PC-3 (cell line): Measurements from ENCODE around the gene RBKS. TPM values are rescaled to one million over a fixed set of nuclear protein-coding genes. Genes with fewer than 3 reads are reported as not detected.

Source experiments
- ATAC-seq: fragments of 200-7000 bp; cut with Tn5 transposase; 2 replicates; pipeline ENCODE4 v1.9.1; 2020; ENCODE audit warnings: mild to moderate bottlenecking, moderate library complexity
- BruUV-seq: library from RNA; stranded (reverse); fragments of 400-500 nt; replicated peaks from 2 replicates; lab custom pipeline; 2021; lab: Mats Ljungman, UMichigan
- CTCF ChIA-PET: fragments of 300-600 bp; sonication (Branson Sonifier 250); formaldehyde crosslinking; loops from one replicate; lab custom pipeline; 2022; ENCODE audit warnings: antibody characterized with exemption; lab: Charles Lee
- POLR2A ChIA-PET: fragments of 300-600 bp; sonication (Branson Sonifier 250); formaldehyde crosslinking; loops from one replicate; lab custom pipeline; 2022; ENCODE audit warnings: antibody characterized with exemption; ENCODE audit not compliant: unreplicated experiment; lab: Charles Lee
- DNase-seq: peaks from one replicate; pipeline ENCODE4 v3.0.0-alpha.2; 2015
- H2AFZ ChIP-seq: fragments of 300-600 bp; sonication (generic); 2 replicates; pipeline ENCODE4 v1.6.0; 2016; ENCODE audit warnings: antibody characterized with exemption, low read length
- H3F3A ChIP-seq: fragments of 300-600 bp; sonication (generic); one replicate; pipeline ENCODE4 v1.6.0; 2017; ENCODE audit warnings: antibody characterized with exemption, low read length, control low read depth, mild to moderate bottlenecking; ENCODE audit not compliant: unreplicated experiment
- H3K27ac ChIP-seq: fragments of 300-600 bp; sonication (generic); 2 replicates; pipeline ENCODE4 v1.5.1; 2016; ENCODE audit warnings: mild to moderate bottlenecking, low read length
- H3K27me3 ChIP-seq: fragments of 300-600 bp; sonication (generic); 2 replicates; pipeline ENCODE4 v1.6.1; 2016; ENCODE audit warnings: low read length, mixed read lengths
- H3K36me3 ChIP-seq: fragments of 300-600 bp; sonication (generic); 2 replicates; pipeline ENCODE4 v1.6.1; 2016; ENCODE audit warnings: low read depth, mixed run types, low read length, mixed read lengths
- H3K4me1 ChIP-seq: fragments of 300-600 bp; sonication (generic); 2 replicates; pipeline ENCODE4 v1.5.1; 2016; ENCODE audit warnings: low read length; ENCODE audit not compliant: insufficient read depth
- H3K4me2 ChIP-seq: fragments of 300-600 bp; sonication (generic); 2 replicates; pipeline ENCODE4 v1.6.0; 2016; ENCODE audit warnings: low read length
- H3K4me3 ChIP-seq: fragments of 300-600 bp; sonication (generic); 2 replicates; pipeline ENCODE4 v1.5.1; 2016; ENCODE audit warnings: mild to moderate bottlenecking, low read length, mixed read lengths
- H3K79me2 ChIP-seq: fragments of 300-600 bp; sonication (generic); 2 replicates; pipeline ENCODE4 v1.6.1; 2017; ENCODE audit warnings: low read length, mixed read lengths
- H3K9ac ChIP-seq: fragments of 300-600 bp; sonication (generic); 2 replicates; pipeline ENCODE4 v1.6.0; 2016; ENCODE audit warnings: mild to moderate bottlenecking, low read length
- H3K9me2 ChIP-seq: fragments of 300-600 bp; sonication (generic); replicated peaks from 2 replicates; pipeline ENCODE4 v1.6.1; 2016; ENCODE audit warnings: mixed run types, low read length, mixed read lengths
- H3K9me3 ChIP-seq: fragments of 300-600 bp; sonication (generic); 2 replicates; pipeline ENCODE4 v1.6.1; 2016; ENCODE audit warnings: low read length, mixed read lengths
- H4K20me1 ChIP-seq: fragments of 300-600 bp; sonication (generic); 2 replicates; pipeline ENCODE4 v1.6.1; 2016; ENCODE audit warnings: low read length, mixed read lengths
- EZH2 ChIP-seq: fragments of 300-600 bp; sonication (generic); IDR thresholded peaks from one replicate; pipeline ENCODE4 v1.6.1; 2017; ENCODE audit warnings: antibody characterized with exemption, mild to moderate bottlenecking, low read length; ENCODE audit not compliant: unreplicated experiment
- EZH2phosphoT487 ChIP-seq: fragments of 300-600 bp; sonication (generic); IDR thresholded peaks from 2 replicates; pipeline ENCODE4 v1.6.1; 2018; ENCODE audit warnings: mild to moderate bottlenecking, antibody characterized with exemption, low read length, borderline replicate concordance
- intact Hi-C: fragments of 100-400 bp; cut with micrococcal nuclease; formaldehyde crosslinking; loops from 2 replicates; pipeline ENCODE4 v1.9.0; 2023
- total RNA-seq: library from RNA; depleted of rRNA; stranded (reverse); fragments of >200 nt; gene quantifications from 2 replicates; pipeline ENCODE4 v1.2.3, GENCODE V29; 2014
- TF ChIP-seq, protein P1 (sequence below): fragments of 300-600 bp; sonication (generic); conservative IDR thresholded peaks from 2 replicates; pipeline ENCODE4 v1.5.1; 2017; ENCODE audit warnings: antibody characterized with exemption, low read depth, mild to moderate bottlenecking, low read length

Gene RBKS
- total RNA-seq, 1 experiment from 2014 or later: 1.8 TPM

DNA sequence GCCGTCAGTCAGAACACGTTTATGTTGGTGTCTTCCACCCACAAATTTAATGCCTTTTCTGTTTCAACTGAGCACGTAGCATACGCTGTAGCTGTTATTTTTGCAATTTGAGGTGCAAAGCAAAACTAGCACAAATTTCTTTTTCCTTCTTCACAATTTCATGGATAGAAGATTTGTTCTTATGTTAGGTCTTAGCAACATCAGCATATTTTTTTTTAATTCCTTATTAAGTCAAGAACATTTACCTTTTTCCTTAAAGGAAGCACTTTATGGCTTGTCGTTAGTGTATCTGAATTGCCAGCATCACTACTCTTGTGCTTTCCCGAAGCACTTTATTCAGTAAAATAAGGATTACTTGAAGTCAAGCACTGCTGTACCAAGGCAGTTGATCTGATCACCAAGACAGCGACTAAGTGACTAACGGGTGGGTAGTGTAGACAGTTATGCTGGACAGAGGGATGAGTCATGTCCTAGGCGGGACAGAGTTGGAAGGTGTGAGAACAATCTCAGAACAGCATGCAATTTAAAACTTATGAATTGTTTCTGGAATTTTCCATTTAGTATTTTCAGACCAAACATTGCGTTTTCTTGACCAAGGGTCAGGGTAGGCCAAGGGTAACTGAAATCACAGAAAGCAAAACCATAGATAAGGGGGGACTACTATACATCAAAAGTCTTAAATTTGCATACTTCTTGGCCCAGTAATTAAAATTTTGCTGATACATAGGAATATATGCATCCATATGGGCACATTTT lies 13.6 kb upstream of the RBKS start:
- Histone ChIP-seq H3K79me2 (no peaks in the 10 kb centered on the region), H4K20me1 (no peaks in the 10 kb centered on the region), H3K27me3 (no peaks in the 10 kb centered on the region), H3K27ac (no peak overlapping the region), H3K4me2 (no peak overlapping the region), H3K9ac (no peak overlapping the region), H3F3A (no peaks in the 10 kb centered on the region), H3K4me3 (no peak overlapping the region), H3K9me2 (no peaks in the 10 kb centered on the region), H3K9me3 (no peaks in the 10 kb centered on the region), H3K36me3 (no peaks in the 10 kb centered on the region; the same call in 1 of the 2 replicates), H3K4me1 (peaks cover 15% of the 10 kb centered on the region), H2AFZ (no peak overlapping the region)
- TF ChIP-seq EZH2phosphoT487 (no peak), EZH2 (no peak)
- TF ChIP-seq, protein P1, sequence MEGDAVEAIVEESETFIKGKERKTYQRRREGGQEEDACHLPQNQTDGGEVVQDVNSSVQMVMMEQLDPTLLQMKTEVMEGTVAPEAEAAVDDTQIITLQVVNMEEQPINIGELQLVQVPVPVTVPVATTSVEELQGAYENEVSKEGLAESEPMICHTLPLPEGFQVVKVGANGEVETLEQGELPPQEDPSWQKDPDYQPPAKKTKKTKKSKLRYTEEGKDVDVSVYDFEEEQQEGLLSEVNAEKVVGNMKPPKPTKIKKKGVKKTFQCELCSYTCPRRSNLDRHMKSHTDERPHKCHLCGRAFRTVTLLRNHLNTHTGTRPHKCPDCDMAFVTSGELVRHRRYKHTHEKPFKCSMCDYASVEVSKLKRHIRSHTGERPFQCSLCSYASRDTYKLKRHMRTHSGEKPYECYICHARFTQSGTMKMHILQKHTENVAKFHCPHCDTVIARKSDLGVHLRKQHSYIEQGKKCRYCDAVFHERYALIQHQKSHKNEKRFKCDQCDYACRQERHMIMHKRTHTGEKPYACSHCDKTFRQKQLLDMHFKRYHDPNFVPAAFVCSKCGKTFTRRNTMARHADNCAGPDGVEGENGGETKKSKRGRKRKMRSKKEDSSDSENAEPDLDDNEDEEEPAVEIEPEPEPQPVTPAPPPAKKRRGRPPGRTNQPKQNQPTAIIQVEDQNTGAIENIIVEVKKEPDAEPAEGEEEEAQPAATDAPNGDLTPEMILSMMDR: no peak
- ChIA-PET POLR2A (no interaction called here), CTCF (no interaction called here)
- DNase-seq (peak; percentile 34), ATAC-seq (peak; percentile 73)
- intact Hi-C loops: no loop called here
- no TSS peak for BruUV-seq

DNA sequence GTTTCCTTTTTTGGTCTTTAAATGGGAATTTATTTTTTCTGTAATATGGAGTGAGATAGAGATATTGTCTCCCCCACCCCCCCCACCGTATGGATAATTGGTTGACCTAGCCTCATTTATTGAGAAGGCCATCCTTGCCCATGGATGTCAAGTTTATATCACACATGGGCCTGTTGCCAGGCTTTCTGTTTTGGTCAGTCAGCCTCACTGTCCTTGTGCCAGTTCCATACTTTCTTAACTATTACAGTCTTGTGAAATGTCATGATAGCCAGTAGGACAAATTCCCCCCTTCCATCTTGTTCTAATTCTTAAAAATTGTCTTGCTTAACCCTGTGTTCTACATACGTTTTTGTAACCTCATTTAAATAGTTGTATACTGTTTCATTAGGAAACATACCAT lies 12.8 kb upstream of the RBKS start:
- TF ChIP-seq, protein P1: no peak
- TF ChIP-seq EZH2phosphoT487 (no peak), EZH2 (no peak)
- ChIA-PET CTCF (no interaction called here), POLR2A (no interaction called here)
- Histone ChIP-seq H3K9ac (no peak overlapping the region), H3K4me1 (peaks cover 15% of the 10 kb centered on the region), H3K27me3 (no peaks in the 10 kb centered on the region), H3F3A (no peaks in the 10 kb centered on the region), H3K9me3 (no peaks in the 10 kb centered on the region), H3K4me2 (no peak overlapping the region), H3K9me2 (no peaks in the 10 kb centered on the region), H3K27ac (no peak overlapping the region), H4K20me1 (no peaks in the 10 kb centered on the region), H2AFZ (no peak overlapping the region), H3K36me3 (peaks cover 8% of the 10 kb centered on the region), H3K79me2 (no peaks in the 10 kb centered on the region), H3K4me3 (no peak overlapping the region)
- intact Hi-C loops: no loop called here
- DNase-seq: no peak
- BruUV-seq: no TSS peak
- ATAC-seq: no peak

DNA sequence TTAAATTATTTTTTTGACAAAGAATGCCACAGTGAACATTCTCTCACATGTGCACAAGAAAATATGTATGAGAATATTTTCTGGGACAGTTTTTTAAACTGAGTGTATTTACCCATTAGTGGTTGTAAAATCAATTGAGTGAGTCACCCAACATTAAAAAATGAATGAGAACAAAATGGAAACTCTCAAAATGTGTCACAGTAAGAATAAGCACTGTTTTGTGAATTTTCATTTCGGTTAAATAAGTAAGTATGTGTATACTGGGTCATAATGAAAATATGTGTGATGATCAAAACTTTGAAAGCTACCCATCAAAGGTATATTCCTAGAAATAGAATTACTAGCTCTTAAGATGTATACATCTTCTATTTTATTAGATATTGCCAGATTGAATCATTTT lies 11.9 kb upstream of the RBKS start:
- ATAC-seq (peak; percentile 64), DNase-seq (peak; percentile 34)
- CTCF ChIA-PET: no interaction called here
- peaks cover 11% of the 10 kb centered on the region for H3K36me3 ChIP-seq
- intact Hi-C loops: no loop called here
- H3K9me2 ChIP-seq: no peaks in the 10 kb centered on the region
- TF ChIP-seq EZH2: no peak
- TF ChIP-seq, protein P1: no peak
- TF ChIP-seq EZH2phosphoT487: no peak
- no peaks in the 10 kb centered on the region for H3K27me3 ChIP-seq
- peak overlapping the region; percentile 34 for H3K27ac ChIP-seq
- H3K4me3 ChIP-seq: no peak overlapping the region
- H3F3A ChIP-seq: no peaks in the 10 kb centered on the region
- H4K20me1 ChIP-seq: no peaks in the 10 kb centered on the region
- no peaks in the 10 kb centered on the region for H3K79me2 ChIP-seq
- H3K9ac ChIP-seq: no peak overlapping the region
- BruUV-seq: no TSS peak
- H3K4me2 ChIP-seq: 0 out of 2 replicates have a peak overlapping the region, but pooled peaks have one; percentile 8
- POLR2A ChIA-PET: no interaction called here
- H3K4me1 ChIP-seq: peaks cover 15% of the 10 kb centered on the region
- no peaks in the 10 kb centered on the region for H3K9me3 ChIP-seq
- H2AFZ ChIP-seq: no peak overlapping the region
